HG02610 (cell line): ENCODE data around the gene CRISPLD2.
"Not testable (repeated sequence)": the region's sequence is repeated elsewhere in the genome, so short reads cannot be mapped to it uniquely, and the experiment has no call there.

Experiments
- ATAC-seq: cut with Tn5 transposase; IDR thresholded peaks from one replicate; pipeline ENCODE4 v1.9.1; 2021; ENCODE audit warnings: mild to moderate bottlenecking, moderate library complexity; ENCODE audit not compliant: unreplicated experiment

CRISPLD2 gene

GRCh38 chr16:84821728-84822689, 2.2 kb downstream of the CRISPLD2 start:
- no peak for ATAC-seq

GRCh38 chr16:84822990-84823389, 3.2 kb downstream of the CRISPLD2 start:
- ATAC-seq, result no peak

GRCh38 chr16:84823484-84823883, 3.7 kb downstream of the CRISPLD2 start:
- no peak for ATAC-seq

- no peak for ATAC-seq
Measured at GRCh38 chr16:84823926-84824325, 4.1 kb downstream of the CRISPLD2 start.

GRCh38 chr16:84825896-84826557, 6.2 kb downstream of the CRISPLD2 start:
- ATAC-seq, result no peak

- no peak for ATAC-seq
Measured at GRCh38 chr16:84826558-84826941, 6.8 kb downstream of the CRISPLD2 start.

GRCh38 chr16:84827131-84827574, 7.4 kb downstream of the CRISPLD2 start:
- no peak for ATAC-seq

GRCh38 chr16:84827897-84828296, 8.1 kb downstream of the CRISPLD2 start:
- ATAC-seq, result no peak

GRCh38 chr16:84828322-84828721, 8.5 kb downstream of the CRISPLD2 start:
- ATAC-seq, result no peak

GRCh38 chr16:84829168-84829965, 9.6 kb downstream of the CRISPLD2 start:
- ATAC-seq, result no peak

GRCh38 chr16:84830765-84831384, 11.1 kb downstream of the CRISPLD2 start:
- no peak for ATAC-seq

GRCh38 chr16:84831728-84832127, 11.9 kb downstream of the CRISPLD2 start:
- not testable (repeated sequence) for ATAC-seq

GRCh38 chr16:84832488-84833143, 12.8 kb downstream of the CRISPLD2 start:
- ATAC-seq, result no peak

- ATAC-seq, result no peak
Measured at GRCh38 chr16:84833144-84833500, 13.3 kb downstream of the CRISPLD2 start.

- ATAC-seq, result no peak
Measured at GRCh38 chr16:84833542-84834402, 14.0 kb downstream of the CRISPLD2 start.

- ATAC-seq, result no peak
Measured at GRCh38 chr16:84834403-84834772, 14.6 kb downstream of the CRISPLD2 start.

GRCh38 chr16:84836234-84836647, 16.5 kb downstream of the CRISPLD2 start:
- ATAC-seq, result no peak

GRCh38 chr16:84836967-84837366, 17.2 kb downstream of the CRISPLD2 start:
- ATAC-seq, result no peak

GRCh38 chr16:84838383-84838948, 18.7 kb downstream of the CRISPLD2 start:
- ATAC-seq, result no peak
